Breast epithelium (tissue), 4 donors: ENCODE data around the gene U2AF1L4. TPM values are rescaled to one million over a fixed set of nuclear protein-coding genes. Genes with fewer than 3 reads are reported as not detected.

Experiments used
- DNase-seq, 2 donors: peaks; one replicate each; pipeline ENCODE4 v3.0.0-alpha.2; 2019; ENCODE audit warnings: low spot score in 2 of 2
- H3K27ac ChIP-seq, 2 donors: fragments of 200-600 bp; sonication (generic) in 1 of 2; one replicate each; pipeline ENCODE4 v1.5.1; 2016 to 2019; ENCODE audit warnings: mild to moderate bottlenecking in 1 of 2
- H3K27me3 ChIP-seq, 2 donors: fragments of 200-600 bp; sonication (generic) in 1 of 2; one replicate each; pipeline versions ENCODE4 v1.5.1 to v1.6.0; 2017 to 2019; ENCODE audit warnings: control low read depth in 1 of 2, mild to moderate bottlenecking in 1 of 2
- H3K36me3 ChIP-seq: fragments of 200-600 bp; one replicate; pipeline ENCODE4 v1.5.1; 2019
- H3K4me1 ChIP-seq, 2 donors: fragments of 200-600 bp; sonication (generic); one replicate each; pipeline ENCODE4 v1.5.1; 2016 to 2019; ENCODE audit warnings: control low read depth in 1 of 2
- H3K4me3 ChIP-seq, 3 donors: fragments of 200-600 bp; sonication (generic); 1 replicate in 2 of 3; 2 replicates in 1 of 3; pipeline ENCODE4 v1.5.1; 2016 to 2019; ENCODE audit warnings: mild to moderate bottlenecking in 3 of 3, moderate library complexity in 2 of 3
- H3K9me3 ChIP-seq, 2 donors: fragments of 200-600 bp; sonication (generic) in 1 of 2; one replicate each; pipeline ENCODE4 v1.5.1; 2016 to 2019; ENCODE audit warnings: control low read depth in 1 of 2
- POLR2A ChIP-seq: fragments of 450-650 bp; IDR thresholded peaks from one replicate; pipeline ENCODE4 v1.6.1; 2016; ENCODE audit warnings: antibody characterized with exemption, mild to moderate bottlenecking, moderate library complexity
- POLR2AphosphoS5 ChIP-seq, 3 donors: sonication (generic); formaldehyde crosslinking; IDR thresholded peaks; one replicate each; pipeline ENCODE4 v1.6.1; 2017; ENCODE audit warnings: antibody characterized with exemption in 3 of 3
- intact Hi-C: fragments of 100-400 bp; cut with DNase I; formaldehyde crosslinking; loops from one replicate; pipeline ENCODE4 v1.15.1; 2023; ENCODE audit warnings: low total_unique reads
- total RNA-seq, 3 donors: library from RNA; depleted of rRNA; stranded (reverse); fragments of >200 nt; gene quantifications; one replicate each; pipeline ENCODE4 v1.1.0, GENCODE V29; 2016
- TF ChIP-seq, protein P1 (sequence below), 3 donors: fragments of 450-650 bp; IDR thresholded peaks; one replicate each; pipeline ENCODE4 v1.5.1; 2016 to 2017; ENCODE audit warnings: antibody characterized with exemption in 3 of 3, mild to moderate bottlenecking in 3 of 3, moderate library complexity in 3 of 3

U2AF1L4 gene
- total RNA-seq, 3 donors from 2014 or later: 15.7 to 37.5 (median 19.5) TPM

DNA sequence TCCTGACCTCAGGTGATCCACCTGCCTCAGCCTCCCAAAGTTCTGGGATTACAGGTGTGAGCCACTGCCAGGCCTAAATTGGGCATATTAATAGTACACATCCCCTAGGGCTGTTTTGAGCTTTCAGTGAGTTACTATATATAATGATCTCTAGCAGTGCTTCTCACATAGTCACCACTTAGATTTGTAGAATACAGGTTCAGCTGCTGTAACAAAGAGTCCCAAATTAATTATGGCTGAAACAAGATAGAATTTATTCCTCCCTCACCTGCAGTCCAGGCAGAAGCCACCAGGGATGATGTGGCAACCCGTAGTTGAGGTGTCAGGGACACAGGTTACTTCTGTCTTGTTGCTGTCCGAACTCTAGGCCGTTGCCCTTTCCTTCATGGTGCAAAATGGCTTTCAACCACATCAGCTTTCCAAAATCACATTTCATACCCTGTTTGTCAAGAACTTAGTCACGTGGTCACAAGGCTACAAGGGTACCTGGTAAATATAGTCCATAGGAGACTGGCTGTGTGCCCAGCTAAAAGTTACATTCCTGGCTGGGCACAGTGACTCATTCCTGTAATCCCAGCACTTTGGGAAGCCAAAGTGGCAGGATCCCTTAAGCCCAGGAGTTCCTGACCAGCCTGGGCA is 15.6 kb upstream of the U2AF1L4 start:
- peaks cover 4% of the 10 kb centered on the region for H3K36me3 ChIP-seq
- peak overlapping the region in 1 of 2 donors; percentile 23 for H3K27ac ChIP-seq
- intact Hi-C loops: no loop called here

GRCh38 chr19:35759697-35760096 is 14.5 kb upstream of the U2AF1L4 start:
- intact Hi-C loops: no loop called here
- no peak for DNase-seq
- peaks cover 4% of the 10 kb centered on the region for H3K36me3 ChIP-seq

More for the DNA sequence above, 15.6 kb upstream of the U2AF1L4 start:
- Histone ChIP-seq H3K4me3 (no peak overlapping the region), H3K4me1 (peaks cover 0 to 8% of the 10 kb centered on the region in 2 donors), H3K9me3 (no peaks in the 10 kb centered on the region), H3K27me3 (no peaks in the 10 kb centered on the region)
- TF ChIP-seq POLR2AphosphoS5 (IDR thresholded peaks at IDR 0.05) (no peak), POLR2A (no peak)
- TF ChIP-seq, protein P1, sequence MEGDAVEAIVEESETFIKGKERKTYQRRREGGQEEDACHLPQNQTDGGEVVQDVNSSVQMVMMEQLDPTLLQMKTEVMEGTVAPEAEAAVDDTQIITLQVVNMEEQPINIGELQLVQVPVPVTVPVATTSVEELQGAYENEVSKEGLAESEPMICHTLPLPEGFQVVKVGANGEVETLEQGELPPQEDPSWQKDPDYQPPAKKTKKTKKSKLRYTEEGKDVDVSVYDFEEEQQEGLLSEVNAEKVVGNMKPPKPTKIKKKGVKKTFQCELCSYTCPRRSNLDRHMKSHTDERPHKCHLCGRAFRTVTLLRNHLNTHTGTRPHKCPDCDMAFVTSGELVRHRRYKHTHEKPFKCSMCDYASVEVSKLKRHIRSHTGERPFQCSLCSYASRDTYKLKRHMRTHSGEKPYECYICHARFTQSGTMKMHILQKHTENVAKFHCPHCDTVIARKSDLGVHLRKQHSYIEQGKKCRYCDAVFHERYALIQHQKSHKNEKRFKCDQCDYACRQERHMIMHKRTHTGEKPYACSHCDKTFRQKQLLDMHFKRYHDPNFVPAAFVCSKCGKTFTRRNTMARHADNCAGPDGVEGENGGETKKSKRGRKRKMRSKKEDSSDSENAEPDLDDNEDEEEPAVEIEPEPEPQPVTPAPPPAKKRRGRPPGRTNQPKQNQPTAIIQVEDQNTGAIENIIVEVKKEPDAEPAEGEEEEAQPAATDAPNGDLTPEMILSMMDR (IDR thresholded peaks at IDR 0.05): no peak
- no peak for DNase-seq

DNA sequence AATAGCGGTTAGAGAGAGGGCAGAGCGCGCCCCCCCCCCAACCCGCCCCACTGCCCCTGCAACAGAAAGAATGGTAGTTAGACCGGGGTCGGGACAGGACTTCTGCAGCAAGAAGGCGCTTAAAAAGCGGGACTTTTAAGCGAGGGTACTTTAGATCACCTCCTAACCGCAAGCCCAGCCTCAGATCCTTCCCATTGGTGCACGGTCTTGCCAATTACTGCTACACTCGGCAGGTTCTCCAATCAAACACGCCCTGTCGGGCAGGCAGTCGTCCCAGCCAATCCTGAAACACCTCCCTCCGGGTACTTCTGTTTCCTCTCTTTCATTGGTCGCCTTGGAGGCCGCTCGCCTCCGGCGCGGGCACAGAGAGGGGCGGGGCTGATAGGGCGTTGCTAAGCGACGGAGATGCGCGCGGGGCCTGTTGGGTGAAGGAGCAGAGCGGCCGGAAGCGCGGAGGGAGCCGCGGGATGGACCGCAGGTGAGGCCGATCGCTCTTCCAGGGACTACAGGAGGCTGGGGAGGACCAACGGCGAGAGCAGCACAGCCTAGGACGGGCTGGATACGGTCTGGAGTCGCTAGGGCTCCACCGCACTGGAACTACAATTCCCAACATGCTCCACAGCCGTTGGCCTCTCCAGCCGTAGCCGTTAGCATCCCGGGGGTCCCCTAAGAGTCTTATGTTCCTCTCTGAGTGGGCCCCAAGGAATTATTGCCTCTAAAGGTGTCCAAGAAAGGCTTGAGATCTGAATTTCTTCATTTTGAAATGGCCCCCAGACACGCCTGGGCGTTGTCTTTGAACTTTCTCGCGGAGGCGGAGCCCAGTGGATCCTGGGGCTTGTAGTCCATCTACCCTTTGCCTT is 12.8 kb upstream of the U2AF1L4 start, which contains the start of gene PROSER3:
PROSER3 (plus strand) TSS at position 428 of the 860 bp plus-strand sequence; CDS start at position 468, 40 bp downstream.
- DNase-seq: peak; percentile 99 to 100
- Histone ChIP-seq H3K9me3 (no peaks in the 10 kb centered on the region), H3K27ac (peak within 1 kb of the TSS; percentile 98), H3K4me1 (peaks cover 0 to 8% of the 10 kb centered on the region in 2 donors), H3K36me3 (peaks cover 4% of the 10 kb centered on the region), H3K4me3 (peak within 1 kb of the TSS; percentile 76 to 92 (median 79)), H3K27me3 (no peaks in the 10 kb centered on the region)
- TF ChIP-seq POLR2A (peak; percentile 84), POLR2AphosphoS5 (IDR thresholded peaks at IDR 0.05) (peak; percentile 73 to 94 (median 91))
- TF ChIP-seq, protein P1 (IDR thresholded peaks at IDR 0.05): no peak
- intact Hi-C loops: no loop called here

More at GRCh38 chr19:35759697-35760096, 14.5 kb upstream of the U2AF1L4 start:
- no peaks in the 10 kb centered on the region for H3K9me3 ChIP-seq
- no peaks in the 10 kb centered on the region for H3K27me3 ChIP-seq
- H3K4me3 ChIP-seq: no peak overlapping the region
- no peak overlapping the region for H3K27ac ChIP-seq
- TF ChIP-seq POLR2AphosphoS5 (IDR thresholded peaks at IDR 0.05): no peak
- TF ChIP-seq, protein P1 (IDR thresholded peaks at IDR 0.05): no peak
- TF ChIP-seq POLR2A: no peak
- H3K4me1 ChIP-seq: peaks cover 0 to 8% of the 10 kb centered on the region in 2 donors

GRCh38 chr19:35757231-35757748 is 12.1 kb upstream of the U2AF1L4 start:
- DNase-seq: peak in 1 of 2 donors; percentile 72
- Histone ChIP-seq H3K27me3 (no peaks in the 10 kb centered on the region), H3K36me3 (peaks cover 7% of the 10 kb centered on the region), H3K27ac (peak overlapping the region; percentile 98), H3K4me3 (peak overlapping the region; percentile 76 to 92 (median 79)), H3K4me1 (peaks cover 0 to 8% of the 10 kb centered on the region in 2 donors), H3K9me3 (no peaks in the 10 kb centered on the region)
- intact Hi-C loops: no loop called here
- TF ChIP-seq, protein P1 (IDR thresholded peaks at IDR 0.05): no peak
- TF ChIP-seq POLR2A: no peak
- TF ChIP-seq POLR2AphosphoS5 (IDR thresholded peaks at IDR 0.05): peak in 2 of 3 donors; percentile 23 to 64
